ENCODE results near the gene ACKR2.
"Not testable (repeated sequence)": the region's sequence is repeated elsewhere in the genome, so short reads cannot be mapped to it uniquely, and the experiment has no call there.

DNA sequence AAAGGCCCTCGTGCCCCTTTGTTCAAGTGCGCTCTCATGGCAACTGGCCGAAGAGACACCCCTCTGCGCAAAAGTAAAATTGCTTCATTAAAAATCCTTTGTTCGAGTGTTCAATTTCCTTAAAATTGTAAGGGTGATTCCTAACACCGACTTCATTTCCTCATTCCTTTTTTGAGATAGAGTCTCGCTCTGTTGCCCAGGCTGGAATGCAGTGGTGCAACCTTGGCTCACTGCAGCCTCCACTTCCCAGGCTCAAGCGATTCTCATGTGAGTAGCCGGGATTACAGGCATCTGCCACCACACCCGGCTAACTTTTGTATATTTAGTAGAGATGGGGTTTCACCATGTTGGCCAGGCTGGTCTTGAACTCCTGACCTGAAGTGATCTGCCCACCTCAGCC is 1.5 kb downstream of the ACKR2 start:
- TF ChIP-seq, protein P1, sequence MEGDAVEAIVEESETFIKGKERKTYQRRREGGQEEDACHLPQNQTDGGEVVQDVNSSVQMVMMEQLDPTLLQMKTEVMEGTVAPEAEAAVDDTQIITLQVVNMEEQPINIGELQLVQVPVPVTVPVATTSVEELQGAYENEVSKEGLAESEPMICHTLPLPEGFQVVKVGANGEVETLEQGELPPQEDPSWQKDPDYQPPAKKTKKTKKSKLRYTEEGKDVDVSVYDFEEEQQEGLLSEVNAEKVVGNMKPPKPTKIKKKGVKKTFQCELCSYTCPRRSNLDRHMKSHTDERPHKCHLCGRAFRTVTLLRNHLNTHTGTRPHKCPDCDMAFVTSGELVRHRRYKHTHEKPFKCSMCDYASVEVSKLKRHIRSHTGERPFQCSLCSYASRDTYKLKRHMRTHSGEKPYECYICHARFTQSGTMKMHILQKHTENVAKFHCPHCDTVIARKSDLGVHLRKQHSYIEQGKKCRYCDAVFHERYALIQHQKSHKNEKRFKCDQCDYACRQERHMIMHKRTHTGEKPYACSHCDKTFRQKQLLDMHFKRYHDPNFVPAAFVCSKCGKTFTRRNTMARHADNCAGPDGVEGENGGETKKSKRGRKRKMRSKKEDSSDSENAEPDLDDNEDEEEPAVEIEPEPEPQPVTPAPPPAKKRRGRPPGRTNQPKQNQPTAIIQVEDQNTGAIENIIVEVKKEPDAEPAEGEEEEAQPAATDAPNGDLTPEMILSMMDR (IDR thresholded peaks at IDR 0.05): not testable (repeated sequence)
- TF ChIP-seq POLR2A (IDR thresholded peaks at IDR 0.05): not testable (repeated sequence)

All from stomach (tissue), 4 donors.